PC-9 (cell line): ENCODE data around the gene TMEM138.

Experiments
- CTCF ChIP-seq: fragments of 200-600 bp; sonication (generic); conservative IDR thresholded peaks from 2 replicates; pipeline ENCODE4 v1.6.1; 2017; ENCODE audit warnings: mixed run types, antibody characterized with exemption, mild to moderate bottlenecking, moderate library complexity
- EZH2 ChIP-seq: fragments of 200-600 bp; sonication (generic); IDR thresholded peaks from 2 replicates; pipeline ENCODE4 v1.8.0; 2017; ENCODE audit warnings: antibody characterized with exemption, low read depth

DNA sequence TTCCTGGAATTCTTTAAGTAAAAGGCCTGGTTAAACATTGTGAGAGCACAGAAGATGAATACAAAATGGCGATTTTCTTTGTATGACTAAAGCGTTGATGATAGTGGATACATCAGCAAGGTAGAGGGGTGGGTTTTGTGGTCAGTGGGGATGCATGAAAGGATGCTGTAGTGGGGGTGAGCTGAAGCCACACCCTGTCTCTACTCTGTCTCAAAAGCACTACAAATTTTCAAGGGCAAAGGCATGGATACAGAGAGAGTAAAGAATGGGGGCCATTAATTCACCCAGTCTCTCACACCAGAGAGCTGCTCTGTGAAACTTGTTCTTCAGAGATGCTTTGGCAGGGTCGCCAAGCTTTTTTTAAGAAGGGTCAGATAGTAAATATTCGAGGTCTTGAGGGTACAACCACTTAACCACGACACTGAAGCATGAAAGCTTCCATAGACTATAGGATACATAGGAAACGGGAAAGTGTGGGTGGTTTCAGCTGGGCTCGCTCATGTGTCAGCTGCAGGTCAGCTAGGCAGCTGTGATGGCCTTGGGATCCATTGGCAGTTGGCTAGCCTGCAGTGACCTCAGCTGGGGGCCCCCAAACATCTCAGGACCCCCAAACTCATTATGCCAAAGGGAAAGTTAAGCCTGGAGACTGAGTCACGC lies 8.3 kb downstream of the TMEM138 start:
- TF ChIP-seq CTCF (no peak), EZH2 (no peak)
